Measurements from ENCODE around the gene AQP9. TPM values are rescaled to one million over a fixed set of nuclear protein-coding genes. Genes with fewer than 3 reads are reported as not detected.
A peak's percentile ranks its signal among the peaks of the same experiment; 100 is the strongest.

AQP9 gene
- polyA plus RNA-seq, 2 of the 4 experiments (the other 2 are of a cell fraction) = not detected

DNA sequence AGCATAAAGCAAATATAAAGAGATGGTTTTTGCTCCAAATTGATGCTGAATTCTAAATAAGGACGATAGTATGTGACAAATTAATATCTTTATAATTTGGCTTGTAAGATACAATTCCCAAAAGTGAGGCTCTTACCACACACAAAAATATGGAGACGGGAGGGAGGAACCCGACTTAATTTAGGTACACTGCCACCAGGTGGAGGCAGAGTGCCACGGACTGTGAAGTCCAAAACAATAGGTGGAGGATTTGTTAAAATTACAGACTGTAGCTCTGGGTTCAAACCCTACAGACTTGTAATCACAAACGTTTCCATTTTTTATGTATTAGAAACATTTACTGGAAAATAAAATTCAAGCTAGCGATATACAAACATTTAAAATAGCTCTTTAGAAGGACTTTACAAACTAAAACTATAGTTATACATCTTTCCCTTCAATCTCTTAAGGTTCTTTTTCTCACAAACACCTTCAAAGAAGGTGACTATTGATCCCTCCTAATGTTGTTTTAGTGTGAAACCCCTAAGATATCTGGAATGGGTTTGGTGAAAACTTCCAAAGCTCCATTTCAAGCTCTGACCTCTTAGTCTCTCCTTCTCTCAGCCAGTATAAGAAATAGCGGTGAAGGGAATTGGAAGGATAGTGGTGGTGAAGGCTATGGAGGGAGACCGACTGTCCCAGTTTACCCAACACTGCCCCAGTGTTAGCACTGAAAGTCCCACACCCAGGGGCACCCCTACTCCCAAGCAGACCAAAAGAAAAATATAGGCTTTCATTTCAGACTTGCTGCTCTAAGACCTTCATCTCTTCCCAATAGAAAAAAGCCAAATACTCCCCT is 89.7 kb downstream of the AQP9 start:
- peak overlapping the region; percentile 41 to 73 for H3K27ac ChIP-seq
- FAIRE-seq = peak; percentile 97
- CTCF ChIA-PET = interaction anchor here (0.6 to 3.5 kb wide), 91 partner anchors 10 to 1305 kb away, joined by 3 to 33 read pairs (median 4); partner anchors contain the start of genes ADAM10, LIPC and MINDY2
- H3K9me3 ChIP-seq = no peaks in the 10 kb centered on the region; the same call in 2 of the 3 replicates
- TF ChIP-seq CHD4 (IDR thresholded peaks at IDR 0.05; ENCODE audit: borderline replicate concordance) = no peak
- no peak for TF ChIP-seq ZSCAN20 (CRISPR knock-in tag; IDR thresholded peaks at IDR 0.05)
- peak; percentile 100 for TF ChIP-seq RAD21 (conservative IDR thresholded peaks at IDR 0.05 in 1 of 2, IDR thresholded peaks at IDR 0.05 in 1 of 2)
- TF ChIP-seq SMC3 (IDR thresholded peaks at IDR 0.05) = peak; percentile 100
- TF ChIP-seq BCL3 (IDR thresholded peaks at IDR 0.05) = no peak
- peak; percentile 99 for TF ChIP-seq CTCF (IDR thresholded peaks at IDR 0.05)
- no peak for TF ChIP-seq MAZ (IDR thresholded peaks at IDR 0.05; ENCODE audit: borderline replicate concordance, low read depth, low read length)
- TF ChIP-seq NPAS2 (CRISPR knock-in tag; IDR thresholded peaks at IDR 0.05; ENCODE audit: borderline replicate concordance) = no peak
- TF ChIP-seq HEYL (CRISPR knock-in tag; IDR thresholded peaks at IDR 0.05) = no peak
- no peak for TF ChIP-seq FOSL2 (IDR thresholded peaks at IDR 0.05)
- TF ChIP-seq FOSL2 (CRISPR knock-in tag; IDR thresholded peaks at IDR 0.05) = no peak
- DNase-seq (ENCODE audit: low read depth in 1 of 2, low spot score in 1 of 2) = peak; percentile 75 to 88
- WGBS (ENCODE audit: missing lambda C conversion rate) = 18% methylated on average over 8 of the region's 8 CpGs
- peak; percentile 58 to 89; a peak in 3 of 6 replicates for ATAC-seq
- POLR2A ChIA-PET = interaction anchor here (1.1 kb wide), 1 partner anchor 543 kb away, joined by 9 read pairs; the partner anchor contains the start of gene MINDY2
- H3K4me1 ChIP-seq = peaks cover 26% of the 10 kb centered on the region
- peak overlapping the region; percentile 49 for H3K4me2 ChIP-seq
- H3K4me3 ChIP-seq = no peak overlapping the region

GRCh38 chr15:58228718-58229117 is 90.5 kb downstream of the AQP9 start:
- FAIRE-seq = peak; percentile 39
- TF ChIP-seq SMC3 (IDR thresholded peaks at IDR 0.05) = peak; percentile 15; the same call in 1 of the 3 replicates
- no peak for TF ChIP-seq FOXS1 (CRISPR knock-in tag; IDR thresholded peaks at IDR 0.05)
- Histone ChIP-seq H3K4me3 (no peak overlapping the region), H3K4me2 (peak overlapping the region; percentile 49), H3K4me1 (peaks cover 34% of the 10 kb centered on the region), H3K9me3 (no peaks in the 10 kb centered on the region; the same call in 2 of the 3 replicates), H3K27ac (peak overlapping the region; percentile 41 to 73)
- POLR2A ChIA-PET = interaction anchor here (1.6 kb wide), 1 partner anchor 521 kb away, joined by 4 read pairs; the partner anchor contains the start of gene ADAM10
- CTCF ChIA-PET = interaction anchor here (0.6 to 3.5 kb wide), 41 partner anchors 9 to 1300 kb away, joined by 3 to 33 read pairs (median 4); partner anchors contain the start of gene MINDY2
- WGBS (ENCODE audit: missing lambda C conversion rate) = 10% methylated on average over 1 of the region's 1 CpG
- peak in 1 of 2 experiments; percentile 40 for DNase-seq (ENCODE audit: low read depth in 1 of 2, low spot score in 1 of 2)
- ATAC-seq = peak; percentile 33 to 70; a peak in 3 of 6 replicates

- TF ChIP-seq BCL3 (IDR thresholded peaks at IDR 0.05) (no peak), ZC3H11A (IDR thresholded peaks at IDR 0.05) (no peak), FOXS1 (CRISPR knock-in tag; IDR thresholded peaks at IDR 0.05) (no peak), MAFK (IDR thresholded peaks at IDR 0.05; ENCODE audit: partially characterized antibody) (no peak), BHLHE40 (IDR thresholded peaks at IDR 0.05; ENCODE audit: low read depth, low read length) (no peak), PBX3 (IDR thresholded peaks at IDR 0.05) (no peak), MAX (IDR thresholded peaks at IDR 0.05) (no peak), HEYL (CRISPR knock-in tag; IDR thresholded peaks at IDR 0.05) (no peak), EHF (CRISPR knock-in tag; IDR thresholded peaks at IDR 0.05) (no peak), CHD2 (IDR thresholded peaks at IDR 0.05; ENCODE audit: low read length, partially characterized antibody) (no peak)
- peak overlapping the region; percentile 41 to 73 for H3K27ac ChIP-seq
- WGBS (ENCODE audit: missing lambda C conversion rate) = 47% methylated on average over 8 of the region's 8 CpGs
- peak overlapping the region; percentile 49 for H3K4me2 ChIP-seq
- H3K9me3 ChIP-seq = no peaks in the 10 kb centered on the region; the same call in 2 of the 3 replicates
- no peak overlapping the region for H3K4me3 ChIP-seq
- no peak for FAIRE-seq
- ChIA-PET POLR2A (interaction anchor here (0.7 to 1.6 kb wide), 2 partner anchors 336 to 520 kb away, joined by 4 to 6 read pairs; partner anchors contain the start of gene ADAM10), CTCF (interaction anchor here (0.9 to 2.7 kb wide), 17 partner anchors 9 to 543 kb away, joined by 3 to 30 read pairs (median 4); partner anchors contain the start of gene MINDY2)
- ATAC-seq = no peak
- no peak for DNase-seq (ENCODE audit: low read depth in 1 of 2, low spot score in 1 of 2)
- H3K4me1 ChIP-seq = peaks cover 40% of the 10 kb centered on the region
These were observed 91.2 kb downstream of the AQP9 start for GRCh38 chr15:58229297-58229768.
